IMR-90 (cell line): Measurements from ENCODE around the gene AUTS2.

Source experiments
- FOS ChIP-seq: fragments of 150-350 bp; IDR thresholded peaks from 2 replicates; pipeline ENCODE4 v1.6.1; 2016; ENCODE audit warnings: low read depth, low read length
- MXI1 ChIP-seq: IDR thresholded peaks from 2 replicates; pipeline ENCODE4 v1.6.1; 2012; ENCODE audit warnings: low read depth, mild to moderate bottlenecking, low read length, moderate library complexity, borderline replicate concordance
- POLR2A ChIP-seq: IDR thresholded peaks from 2 replicates; pipeline ENCODE4 v1.6.1; 2012; ENCODE audit warnings: mild to moderate bottlenecking, low read depth, low read length
- RAD21 ChIP-seq: IDR thresholded peaks from 2 replicates; pipeline ENCODE4 v1.6.1; 2012; ENCODE audit warnings: low read length, improper control_type of control experiment
- TF ChIP-seq, protein P1 (sequence below): conservative IDR thresholded peaks from 2 replicates; pipeline ENCODE4 v1.5.1; 2012; ENCODE audit warnings: mild to moderate bottlenecking, low read depth, low read length, improper control_type of control experiment

GRCh38 chr7:70178787-70179186 lies 580.5 kb downstream of the AUTS2 start:
- no peak for TF ChIP-seq POLR2A
- TF ChIP-seq, protein P1, sequence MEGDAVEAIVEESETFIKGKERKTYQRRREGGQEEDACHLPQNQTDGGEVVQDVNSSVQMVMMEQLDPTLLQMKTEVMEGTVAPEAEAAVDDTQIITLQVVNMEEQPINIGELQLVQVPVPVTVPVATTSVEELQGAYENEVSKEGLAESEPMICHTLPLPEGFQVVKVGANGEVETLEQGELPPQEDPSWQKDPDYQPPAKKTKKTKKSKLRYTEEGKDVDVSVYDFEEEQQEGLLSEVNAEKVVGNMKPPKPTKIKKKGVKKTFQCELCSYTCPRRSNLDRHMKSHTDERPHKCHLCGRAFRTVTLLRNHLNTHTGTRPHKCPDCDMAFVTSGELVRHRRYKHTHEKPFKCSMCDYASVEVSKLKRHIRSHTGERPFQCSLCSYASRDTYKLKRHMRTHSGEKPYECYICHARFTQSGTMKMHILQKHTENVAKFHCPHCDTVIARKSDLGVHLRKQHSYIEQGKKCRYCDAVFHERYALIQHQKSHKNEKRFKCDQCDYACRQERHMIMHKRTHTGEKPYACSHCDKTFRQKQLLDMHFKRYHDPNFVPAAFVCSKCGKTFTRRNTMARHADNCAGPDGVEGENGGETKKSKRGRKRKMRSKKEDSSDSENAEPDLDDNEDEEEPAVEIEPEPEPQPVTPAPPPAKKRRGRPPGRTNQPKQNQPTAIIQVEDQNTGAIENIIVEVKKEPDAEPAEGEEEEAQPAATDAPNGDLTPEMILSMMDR = no peak
- no peak for TF ChIP-seq RAD21
- no peak for TF ChIP-seq MXI1
- TF ChIP-seq FOS = no peak
